ENCODE data around the gene DYNLT4. TPM values are rescaled to one million over a fixed set of nuclear protein-coding genes. Genes with fewer than 3 reads are reported as not detected.

Gene DYNLT4
- total and polyA plus RNA-seq, 2 of the 13 experiments (the other 11 are each of a cell fraction or from before 2014, with no cell fraction given): 0.77 TPM; not detected in 1

GRCh38 chr1:44783697-44784093 lies 23.5 kb downstream of the DYNLT4 start (continued):
- no peak for TF ChIP-seq CENPBD1 (CRISPR knock-in tag; IDR thresholded peaks at IDR 0.05; ENCODE audit: borderline replicate concordance, low read depth)
- TF ChIP-seq ISL2 (CRISPR knock-in tag; IDR thresholded peaks at IDR 0.05): 0 out of 2 replicates have a peak, but pooled peaks have one; percentile 9
- TF ChIP-seq NFATC3 (CRISPR knock-in tag; IDR thresholded peaks at IDR 0.05): no peak
- TF ChIP-seq NCOR1 (IDR thresholded peaks at IDR 0.05; ENCODE audit: borderline replicate concordance, low read length): no peak
- no peak for TF ChIP-seq TOE1 (CRISPR knock-in tag; IDR thresholded peaks at IDR 0.05)
- TF ChIP-seq FOXO4 (CRISPR knock-in tag; conservative IDR thresholded peaks at IDR 0.05): no peak
- TF ChIP-seq TP53 (CRISPR knock-in tag; conservative IDR thresholded peaks at IDR 0.05): no peak
- TF ChIP-seq ZSCAN25 (CRISPR knock-in tag; IDR thresholded peaks at IDR 0.05): no peak
- TF ChIP-seq GPBP1L1 (CRISPR knock-in tag; IDR thresholded peaks at IDR 0.05): no peak
- no peak for TF ChIP-seq ZNF441 (CRISPR knock-in tag; IDR thresholded peaks at IDR 0.05; ENCODE audit: borderline replicate concordance)
- no peak for TF ChIP-seq ZNF576 (CRISPR knock-in tag; IDR thresholded peaks at IDR 0.05)
- TF ChIP-seq ZNF280B (CRISPR knock-in tag; IDR thresholded peaks at IDR 0.05; ENCODE audit: borderline replicate concordance): no peak
- TF ChIP-seq PLRG1 (conservative IDR thresholded peaks at IDR 0.05): no peak
- TF ChIP-seq KAT7 (CRISPR knock-in tag; IDR thresholded peaks at IDR 0.05; ENCODE audit: borderline replicate concordance): no peak
- no peak for TF ChIP-seq ZBTB46 (CRISPR knock-in tag; IDR thresholded peaks at IDR 0.05; ENCODE audit: borderline replicate concordance)
